ENCODE results near the gene EIF2AK2. TPM values are rescaled to one million over a fixed set of nuclear protein-coding genes. Genes with fewer than 3 reads are reported as not detected.
A peak's percentile ranks its signal among the peaks of the same experiment; 100 is the strongest.

EIF2AK2 gene
- total RNA-seq, 4 donors from 2014 or later = 28.6 to 41.7 (median 31.0) TPM

DNA sequence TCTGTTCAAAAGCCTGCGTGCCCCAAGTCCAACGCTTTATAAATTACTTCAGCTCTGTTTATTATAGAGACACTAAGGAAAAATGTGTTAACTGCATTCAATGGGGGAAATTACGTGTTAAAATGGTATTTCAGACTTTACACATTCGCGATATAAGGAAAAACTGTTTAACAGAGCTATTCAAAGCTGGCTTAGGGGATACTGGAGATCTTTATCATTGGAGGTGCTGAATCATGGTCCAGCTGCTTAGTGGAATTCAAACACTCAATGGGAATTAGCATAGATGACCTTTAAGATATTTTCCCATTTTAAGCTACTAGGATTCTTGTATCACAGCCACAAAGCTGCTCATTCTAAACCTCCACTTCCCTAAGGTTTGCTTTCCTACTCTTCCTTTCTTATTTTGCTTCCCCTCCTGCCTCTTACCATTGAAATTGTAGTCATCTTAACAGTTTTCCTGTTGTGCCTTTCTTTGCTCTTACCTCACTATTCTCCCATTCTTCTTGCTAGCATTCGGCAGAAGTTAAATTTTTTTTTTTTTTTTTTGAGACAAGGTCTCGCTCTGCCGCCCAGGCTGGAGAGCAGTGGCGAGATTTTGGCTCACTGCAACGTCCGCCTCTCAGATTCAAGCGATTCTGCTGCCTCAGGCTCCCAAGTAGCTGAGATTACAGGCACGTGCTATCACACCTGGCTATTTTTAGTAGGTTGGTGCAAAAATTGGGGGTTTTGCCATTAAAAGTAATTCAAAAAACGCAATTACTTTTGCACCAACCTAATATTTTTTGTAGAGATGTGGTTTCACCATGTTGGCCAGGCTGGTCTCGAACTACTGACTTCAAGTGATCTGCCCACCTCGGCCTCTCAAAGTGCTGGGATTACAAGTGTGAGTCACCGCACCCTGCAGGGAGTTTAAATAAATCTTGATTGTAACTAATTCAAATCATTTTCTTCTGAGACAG lies 25.2 kb upstream of the EIF2AK2 start:
- no peaks in the 10 kb centered on the region for H3K4me1 ChIP-seq
- WGBS, 2 donors = 58 to 66% methylated on average over 17 of the region's 17 CpGs
- no peaks in the 10 kb centered on the region for H3K36me3 ChIP-seq
- DNase-seq = peak in 1 of 2 donors; percentile 15
- H3K27me3 ChIP-seq = no peaks in the 10 kb centered on the region
- H3K9me3 ChIP-seq = no peaks in the 10 kb centered on the region
- H3K27ac ChIP-seq = no peak overlapping the region
- TF ChIP-seq POLR2A (IDR thresholded peaks at IDR 0.05) (no peak), CTCF (IDR thresholded peaks at IDR 0.05) (no peak)
- intact Hi-C loops (cut with DNase I) = no loop called here
- H3K4me3 ChIP-seq (replicated peaks in 1 of 3) = no peak overlapping the region

DNA sequence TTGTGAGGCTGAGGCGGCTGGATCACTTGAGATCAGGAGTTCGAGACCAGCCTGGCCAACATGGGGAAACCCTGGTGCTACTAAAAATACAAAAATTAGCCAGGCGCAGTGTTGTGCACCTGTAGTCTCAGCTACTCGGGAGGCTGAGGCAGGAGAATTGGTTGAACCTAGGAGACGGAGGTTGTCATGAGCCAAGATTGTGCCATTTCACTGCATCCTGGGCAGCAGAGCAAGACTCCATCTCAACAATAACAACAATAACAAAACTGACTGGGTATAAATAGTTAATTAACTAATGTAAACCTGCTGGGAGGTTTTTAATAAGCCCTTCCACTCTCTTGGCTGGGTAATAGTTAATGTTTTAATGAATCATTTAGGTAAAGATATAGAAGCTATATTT lies 23.9 kb upstream of the EIF2AK2 start:
- Histone ChIP-seq H3K4me1 (no peaks in the 10 kb centered on the region), H3K27me3 (no peaks in the 10 kb centered on the region), H3K27ac (no peak overlapping the region), H3K4me3 (replicated peaks in 1 of 3) (no peak overlapping the region), H3K9me3 (no peaks in the 10 kb centered on the region), H3K36me3 (no peaks in the 10 kb centered on the region)
- TF ChIP-seq POLR2A (IDR thresholded peaks at IDR 0.05) (no peak), CTCF (IDR thresholded peaks at IDR 0.05) (no peak)
- 91 to 94% methylated on average over 5 of the region's 5 CpGs for WGBS, 2 donors
- intact Hi-C loops (cut with DNase I) = no loop called here
- no peak for DNase-seq

GRCh38 chr2:37180006-37180639 lies 23.3 kb upstream of the EIF2AK2 start:
- H3K36me3 ChIP-seq = no peaks in the 10 kb centered on the region
- no peaks in the 10 kb centered on the region for H3K27me3 ChIP-seq
- intact Hi-C loops (cut with DNase I) = no loop called here
- no peaks in the 10 kb centered on the region for H3K4me1 ChIP-seq
- no peak for DNase-seq
- no peaks in the 10 kb centered on the region for H3K9me3 ChIP-seq
- 64 to 68% methylated on average over 4 of the region's 4 CpGs for WGBS, 2 donors
- TF ChIP-seq CTCF (IDR thresholded peaks at IDR 0.05) (no peak), POLR2A (IDR thresholded peaks at IDR 0.05) (no peak)
- H3K4me3 ChIP-seq (replicated peaks in 1 of 3) = no peak overlapping the region
- no peak overlapping the region for H3K27ac ChIP-seq

DNA sequence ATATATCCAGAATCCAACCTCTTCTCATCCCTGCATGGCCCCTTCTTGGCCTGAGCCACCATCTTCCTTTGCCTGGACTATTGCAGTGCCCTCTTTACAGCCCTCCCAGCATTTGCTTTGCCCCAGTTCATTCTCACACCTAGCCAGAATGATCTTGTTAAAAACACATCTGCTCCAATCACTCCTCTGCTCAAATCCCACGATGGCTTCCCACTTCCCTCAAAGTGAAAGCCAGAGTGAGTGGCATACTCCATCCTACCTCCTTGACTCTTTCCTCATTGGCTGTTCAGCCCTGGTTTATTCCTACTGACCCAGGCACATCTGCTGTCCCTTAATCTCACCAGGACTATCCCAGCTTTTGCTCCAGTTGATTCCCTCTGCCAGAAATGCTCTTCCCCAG lies 17.0 kb upstream of the EIF2AK2 start:
- intact Hi-C loops (cut with DNase I) = no loop called here
- H3K4me1 ChIP-seq = no peaks in the 10 kb centered on the region
- H3K27me3 ChIP-seq = no peaks in the 10 kb centered on the region
- WGBS, 2 donors = 85 to 87% methylated on average over 1 of the region's 1 CpG
- no peak for TF ChIP-seq CTCF (IDR thresholded peaks at IDR 0.05)
- H3K27ac ChIP-seq = no peak overlapping the region
- no peaks in the 10 kb centered on the region for H3K36me3 ChIP-seq
- no peak overlapping the region for H3K4me3 ChIP-seq (replicated peaks in 1 of 3)
- no peak for DNase-seq
- no peaks in the 10 kb centered on the region for H3K9me3 ChIP-seq

DNA sequence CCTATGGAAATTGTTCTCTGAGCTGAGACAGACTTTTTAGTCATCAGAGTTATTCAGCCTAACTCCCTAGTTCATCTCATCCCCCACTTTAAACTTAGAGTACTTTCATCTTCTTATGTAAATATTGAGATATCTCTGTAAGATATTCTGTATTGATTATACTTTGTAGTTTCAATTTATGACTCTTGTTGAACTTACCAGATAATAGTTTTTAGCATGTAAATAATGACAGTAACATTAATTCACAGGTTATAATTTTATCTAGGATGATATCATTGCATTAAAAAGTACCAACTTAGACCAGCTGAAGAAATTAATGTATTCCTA lies 14.8 kb upstream of the EIF2AK2 start:
- no peak for DNase-seq
- H3K27ac ChIP-seq = no peak overlapping the region
- H3K4me3 ChIP-seq (replicated peaks in 1 of 3) = no peak overlapping the region
- no peaks in the 10 kb centered on the region for H3K4me1 ChIP-seq
- intact Hi-C loops (cut with DNase I) = no loop called here
- H3K9me3 ChIP-seq = no peaks in the 10 kb centered on the region
- no peak for TF ChIP-seq CTCF (IDR thresholded peaks at IDR 0.05)
- TF ChIP-seq POLR2A (IDR thresholded peaks at IDR 0.05) = no peak
- no peaks in the 10 kb centered on the region for H3K36me3 ChIP-seq
- H3K27me3 ChIP-seq = no peaks in the 10 kb centered on the region
